Chondrocyte (in vitro differentiated cells): ENCODE results near the gene MPPE1. TPM values are rescaled to one million over a fixed set of nuclear protein-coding genes. Genes with fewer than 3 reads are reported as not detected.
A peak's percentile ranks its signal among the peaks of the same experiment; 100 is the strongest.

Experiments
- DNase-seq: peaks from one replicate; pipeline ENCODE4 v3.0.0; 2021; ENCODE audit warnings: mixed read lengths, low spot score
- H3K27ac Mint-ChIP-seq: one replicate; pipeline ENCODE4 v1.8.0; 2021; ENCODE audit warnings: mild to moderate bottlenecking, moderate library complexity, mixed read lengths; ENCODE audit not compliant: unreplicated experiment
- H3K27me3 Mint-ChIP-seq: 2 replicates; pipeline ENCODE4 v1.8.0; 2021; ENCODE audit warnings: low read depth, mixed read lengths
- H3K36me3 Mint-ChIP-seq: 2 replicates; pipeline ENCODE4 v1.8.0; 2021; ENCODE audit warnings: low read depth, mixed read lengths
- H3K4me1 Mint-ChIP-seq: 2 replicates; pipeline ENCODE4 v1.8.0; 2021; ENCODE audit warnings: low read depth, mild to moderate bottlenecking, mixed read lengths
- H3K4me3 Mint-ChIP-seq: one replicate; pipeline ENCODE4 v1.8.0; 2021; ENCODE audit warnings: mild to moderate bottlenecking, moderate library complexity, mixed read lengths; ENCODE audit not compliant: unreplicated experiment
- H3K9me3 Mint-ChIP-seq: 2 replicates; pipeline ENCODE4 v1.8.0; 2021; ENCODE audit warnings: low read depth, mixed read lengths
- total RNA-seq: library from RNA; stranded (reverse); gene quantifications from 3 replicates; pipeline ENCODE4 v1.2.1, GENCODE V29; 2021
- TF ChIP-seq, protein P1 (sequence below): fragments of 200-600 bp; sonication (generic); IDR thresholded peaks from 2 replicates; pipeline ENCODE4 v1.5.0; 2021; ENCODE audit warnings: antibody characterized with exemption, mild to moderate bottlenecking, moderate library complexity

The MPPE1 gene
- total RNA-seq, 1 donor from 2014 or later = 38.2 TPM

DNA sequence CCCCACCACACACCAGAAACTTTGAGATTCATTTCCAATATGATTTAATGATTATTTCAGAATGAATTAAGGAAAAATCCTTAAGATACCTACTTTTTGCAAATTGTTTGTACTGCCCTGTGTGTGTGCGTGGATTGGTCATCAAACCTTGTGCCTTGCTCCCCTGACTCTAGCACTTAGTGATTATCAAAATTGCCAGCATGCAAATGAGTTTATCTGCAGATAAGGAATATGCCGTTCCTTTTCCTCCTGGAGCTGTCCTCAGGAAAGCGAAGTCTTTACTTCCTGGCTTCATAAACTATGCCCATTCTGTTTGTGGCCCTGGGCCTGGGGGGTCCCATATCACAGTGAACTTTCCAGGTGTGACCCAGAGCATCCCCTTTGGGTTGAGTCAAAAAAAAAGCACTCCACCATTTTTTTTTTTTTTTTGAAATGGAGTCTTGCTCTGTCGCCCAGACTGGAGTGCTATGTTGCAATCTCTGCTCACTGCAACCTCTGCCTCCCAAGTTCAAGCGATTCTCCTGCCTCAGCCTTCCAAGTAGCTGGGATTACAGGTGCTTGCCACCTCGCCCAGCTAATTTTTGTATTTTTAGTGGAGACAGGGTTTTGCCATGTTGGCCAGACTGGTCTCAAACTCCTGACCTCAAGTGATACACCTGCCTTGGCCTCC lies 45.5 kb downstream of the MPPE1 start:
- Mint-ChIP-seq H3K9me3 (no peaks in the 10 kb centered on the region), H3K4me3 (no peak overlapping the region), H3K27ac (no peak overlapping the region), H3K4me1 (peaks cover 26% of the 10 kb centered on the region), H3K36me3 (no peaks in the 10 kb centered on the region), H3K27me3 (no peaks in the 10 kb centered on the region)
- DNase-seq = no peak
- TF ChIP-seq, protein P1, sequence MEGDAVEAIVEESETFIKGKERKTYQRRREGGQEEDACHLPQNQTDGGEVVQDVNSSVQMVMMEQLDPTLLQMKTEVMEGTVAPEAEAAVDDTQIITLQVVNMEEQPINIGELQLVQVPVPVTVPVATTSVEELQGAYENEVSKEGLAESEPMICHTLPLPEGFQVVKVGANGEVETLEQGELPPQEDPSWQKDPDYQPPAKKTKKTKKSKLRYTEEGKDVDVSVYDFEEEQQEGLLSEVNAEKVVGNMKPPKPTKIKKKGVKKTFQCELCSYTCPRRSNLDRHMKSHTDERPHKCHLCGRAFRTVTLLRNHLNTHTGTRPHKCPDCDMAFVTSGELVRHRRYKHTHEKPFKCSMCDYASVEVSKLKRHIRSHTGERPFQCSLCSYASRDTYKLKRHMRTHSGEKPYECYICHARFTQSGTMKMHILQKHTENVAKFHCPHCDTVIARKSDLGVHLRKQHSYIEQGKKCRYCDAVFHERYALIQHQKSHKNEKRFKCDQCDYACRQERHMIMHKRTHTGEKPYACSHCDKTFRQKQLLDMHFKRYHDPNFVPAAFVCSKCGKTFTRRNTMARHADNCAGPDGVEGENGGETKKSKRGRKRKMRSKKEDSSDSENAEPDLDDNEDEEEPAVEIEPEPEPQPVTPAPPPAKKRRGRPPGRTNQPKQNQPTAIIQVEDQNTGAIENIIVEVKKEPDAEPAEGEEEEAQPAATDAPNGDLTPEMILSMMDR = no peak

DNA sequence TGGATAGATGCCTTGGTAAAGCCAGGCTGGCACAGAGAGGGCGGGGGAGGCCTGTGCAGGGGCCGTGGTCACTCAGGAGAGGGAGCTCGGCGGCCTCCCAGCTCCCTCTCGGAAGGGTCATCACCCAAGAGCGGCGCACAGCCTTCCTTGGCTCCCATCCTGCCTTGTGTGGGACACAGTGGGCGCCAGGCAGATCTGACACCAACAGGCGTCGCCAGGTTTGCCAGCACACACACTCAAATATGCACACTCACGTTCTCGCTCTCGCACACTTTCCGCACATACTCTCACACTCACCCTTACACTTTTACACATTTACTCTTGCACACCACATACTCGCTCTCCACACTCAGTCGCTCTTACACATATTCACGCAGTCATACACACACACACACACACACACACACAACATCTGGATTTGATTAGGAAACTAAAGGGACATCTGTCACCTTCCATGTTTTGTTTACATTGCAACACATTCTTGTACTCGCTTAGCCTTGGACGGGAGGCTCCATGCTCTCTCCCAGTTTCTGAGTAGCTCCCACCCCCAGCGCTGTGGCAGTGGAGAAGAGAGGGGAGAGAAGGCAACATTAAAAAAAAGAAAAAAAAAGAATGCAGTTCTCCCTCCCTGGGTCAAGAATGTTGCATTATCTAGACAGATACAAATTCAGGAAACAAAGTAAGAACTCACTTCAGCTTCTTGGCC lies 46.4 kb downstream of the MPPE1 start:
- Mint-ChIP-seq H3K27ac (no peak overlapping the region), H3K4me1 (peaks cover 34% of the 10 kb centered on the region), H3K4me3 (no peak overlapping the region), H3K9me3 (no peaks in the 10 kb centered on the region), H3K36me3 (no peaks in the 10 kb centered on the region), H3K27me3 (no peaks in the 10 kb centered on the region)
- DNase-seq = no peak
- TF ChIP-seq, protein P1 = no peak

DNA sequence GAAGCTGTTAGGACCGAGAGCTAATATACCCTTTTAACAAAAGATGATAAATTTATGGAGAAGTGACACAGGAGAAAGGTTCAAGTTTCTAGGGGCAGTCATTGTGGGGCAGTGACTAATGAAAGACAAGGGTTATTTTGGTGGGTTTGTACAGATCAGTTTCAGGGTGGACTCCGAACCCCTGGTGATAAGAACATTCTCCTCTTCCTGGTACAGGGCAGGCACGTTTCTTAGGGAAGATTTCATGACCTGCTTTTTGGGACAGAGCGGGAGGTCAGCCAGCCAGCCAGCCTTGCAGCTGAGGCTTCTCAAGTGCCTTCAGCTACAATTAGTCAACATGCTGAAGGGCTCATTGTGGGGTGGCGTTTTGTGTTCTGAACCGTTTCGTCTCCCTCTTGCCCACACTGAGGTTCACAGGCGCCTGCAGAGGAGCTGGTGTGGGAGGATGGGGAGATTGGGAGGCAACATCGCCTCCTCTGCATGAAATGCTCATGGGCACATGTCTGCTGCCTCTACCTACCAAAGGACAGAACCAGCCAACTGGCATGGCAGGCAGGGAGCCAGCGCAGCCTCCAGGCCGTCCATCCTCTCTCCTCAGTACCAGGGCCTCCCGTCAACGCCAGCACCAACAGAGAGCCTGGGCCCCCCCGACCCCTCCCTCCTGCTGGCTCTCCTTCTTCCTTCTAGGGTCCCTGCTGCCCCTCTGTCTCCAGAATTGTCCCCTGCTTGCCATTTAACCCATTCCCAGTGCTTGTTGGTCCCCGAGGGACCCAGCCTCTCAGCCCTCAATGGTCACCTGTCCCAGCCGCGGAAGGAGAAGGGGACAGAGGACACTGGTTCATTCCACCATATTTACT lies 47.3 kb downstream of the MPPE1 start:
- Mint-ChIP-seq H3K36me3 (no peaks in the 10 kb centered on the region), H3K4me3 (no peak overlapping the region), H3K27ac (no peak overlapping the region), H3K9me3 (no peaks in the 10 kb centered on the region), H3K4me1 (peaks cover 43% of the 10 kb centered on the region), H3K27me3 (no peaks in the 10 kb centered on the region)
- DNase-seq = no peak
- TF ChIP-seq, protein P1 = no peak

DNA sequence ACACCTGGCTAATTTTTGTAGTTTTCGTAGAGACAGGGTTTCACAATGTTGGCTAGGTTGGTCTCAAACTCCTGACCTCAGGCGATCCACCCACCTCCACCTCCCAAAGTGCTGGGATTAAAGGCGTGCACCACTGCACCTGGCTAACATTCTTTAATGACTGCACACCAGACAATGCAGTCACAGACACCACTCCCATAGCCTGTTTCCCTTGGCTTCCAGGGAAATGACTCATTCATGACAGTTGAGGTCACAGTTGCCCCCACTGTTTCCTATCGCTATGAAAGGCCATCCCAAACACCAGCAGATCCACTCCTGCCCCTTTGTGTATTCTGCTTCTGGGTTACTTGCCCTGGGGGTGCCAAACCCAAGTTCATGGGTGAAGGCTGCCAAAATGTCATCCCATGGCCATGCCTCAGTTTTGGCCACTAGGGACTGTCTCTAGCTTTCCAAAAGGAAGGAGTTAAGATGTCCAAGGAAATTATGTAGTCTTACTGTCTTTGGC lies 48.2 kb downstream of the MPPE1 start:
- TF ChIP-seq, protein P1 = peak; percentile 46
- Mint-ChIP-seq H3K4me3 (no peak overlapping the region), H3K27me3 (no peaks in the 10 kb centered on the region), H3K4me1 (peaks cover 43% of the 10 kb centered on the region), H3K36me3 (no peaks in the 10 kb centered on the region), H3K9me3 (no peaks in the 10 kb centered on the region), H3K27ac (no peak overlapping the region)
- DNase-seq = no peak

DNA sequence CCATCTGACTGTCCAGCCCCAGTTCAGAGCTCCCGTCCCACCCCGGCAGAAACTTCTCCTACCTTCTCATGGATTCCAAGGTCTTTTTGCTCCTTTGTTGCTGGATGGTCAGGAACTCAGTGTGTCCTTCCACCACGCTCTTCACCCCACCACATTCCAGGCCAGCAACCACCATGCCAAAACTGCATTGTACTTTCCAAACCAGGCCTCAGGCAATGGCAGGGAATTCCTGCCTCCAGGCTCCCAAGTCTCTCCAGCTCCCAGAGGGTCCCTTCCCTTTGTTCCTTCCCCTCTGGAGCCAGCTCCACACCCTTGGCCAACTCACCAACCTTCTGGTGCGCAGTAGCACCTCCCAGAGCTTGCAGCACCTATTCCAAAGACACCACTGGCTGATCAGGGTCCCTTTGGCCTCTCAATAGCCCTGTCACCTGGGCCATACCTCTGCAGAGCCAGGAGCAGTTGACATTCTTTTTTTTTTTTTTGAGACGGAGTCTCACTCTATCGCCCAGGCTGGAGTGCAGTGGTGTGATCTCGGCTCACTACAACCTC lies 48.8 kb downstream of the MPPE1 start:
- Mint-ChIP-seq H3K9me3 (no peaks in the 10 kb centered on the region), H3K36me3 (no peaks in the 10 kb centered on the region), H3K27me3 (no peaks in the 10 kb centered on the region), H3K27ac (no peak overlapping the region), H3K4me3 (no peak overlapping the region), H3K4me1 (peaks cover 43% of the 10 kb centered on the region)
- TF ChIP-seq, protein P1 = no peak
- no peak for DNase-seq
